ENCODE data around the gene SP140.
"Not testable (repeated sequence)": the region's sequence is repeated elsewhere in the genome, so short reads cannot be mapped to it uniquely, and the experiment has no call there.

The SP140 gene

GRCh38 chr2:230225486-230225885, at the start of gene SP140:
Gene SP140, plus strand, starts transcription at chr2:230225736. Its CDS starts 109 bp downstream, at chr2:230225845.
- peak; percentile 70 for DNase-seq

DNA sequence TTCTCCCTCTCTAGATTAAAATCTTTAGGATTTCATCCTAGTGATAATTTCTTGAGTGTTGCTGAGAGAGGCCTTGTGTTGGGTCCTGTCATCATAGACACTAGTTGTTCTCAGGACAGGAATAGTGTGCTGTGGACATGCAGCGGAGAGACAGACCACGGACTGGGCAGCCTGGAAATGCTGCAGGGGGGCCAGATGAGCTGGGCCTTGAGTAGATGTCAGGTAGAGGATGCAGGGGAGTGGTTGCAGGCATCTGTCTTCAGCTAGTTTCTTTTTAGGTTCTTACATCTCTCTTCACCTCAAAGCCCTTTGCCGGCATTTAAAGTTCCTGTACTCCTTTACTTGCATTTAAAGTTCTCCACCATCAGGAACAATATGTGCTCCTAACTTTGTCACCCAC, 48.5 kb upstream of the SP140 start:
- DNase-seq = no peak

GRCh38 chr2:230178546-230179485, 46.7 kb upstream of the SP140 start:
- DNase-seq = no peak

DNA sequence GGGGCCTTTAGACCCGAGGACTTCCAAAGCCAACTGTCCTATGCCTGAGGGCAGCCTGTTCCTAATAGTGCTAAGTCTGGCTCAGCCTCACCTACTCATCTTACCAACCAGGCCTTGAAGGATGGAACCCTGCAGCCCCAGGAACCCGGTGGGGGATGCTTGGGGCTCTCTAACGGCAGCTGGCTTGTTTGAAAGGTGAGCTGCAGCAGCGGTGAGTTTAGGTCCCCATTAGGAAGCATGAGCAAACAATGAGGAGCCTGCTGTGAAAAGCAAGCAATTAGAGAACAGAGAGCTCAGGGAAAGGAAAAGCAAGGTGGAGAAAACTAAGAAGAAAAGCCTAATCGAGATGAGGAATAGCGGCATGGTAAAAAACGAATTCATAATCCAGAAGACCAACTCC, 45.6 kb upstream of the SP140 start:
- no peak for DNase-seq

GRCh38 chr2:230181195-230181594, 44.3 kb upstream of the SP140 start:
- no peak for DNase-seq

- no peak for DNase-seq
Measured at GRCh38 chr2:230184727-230185578, 40.6 kb upstream of the SP140 start.

DNA sequence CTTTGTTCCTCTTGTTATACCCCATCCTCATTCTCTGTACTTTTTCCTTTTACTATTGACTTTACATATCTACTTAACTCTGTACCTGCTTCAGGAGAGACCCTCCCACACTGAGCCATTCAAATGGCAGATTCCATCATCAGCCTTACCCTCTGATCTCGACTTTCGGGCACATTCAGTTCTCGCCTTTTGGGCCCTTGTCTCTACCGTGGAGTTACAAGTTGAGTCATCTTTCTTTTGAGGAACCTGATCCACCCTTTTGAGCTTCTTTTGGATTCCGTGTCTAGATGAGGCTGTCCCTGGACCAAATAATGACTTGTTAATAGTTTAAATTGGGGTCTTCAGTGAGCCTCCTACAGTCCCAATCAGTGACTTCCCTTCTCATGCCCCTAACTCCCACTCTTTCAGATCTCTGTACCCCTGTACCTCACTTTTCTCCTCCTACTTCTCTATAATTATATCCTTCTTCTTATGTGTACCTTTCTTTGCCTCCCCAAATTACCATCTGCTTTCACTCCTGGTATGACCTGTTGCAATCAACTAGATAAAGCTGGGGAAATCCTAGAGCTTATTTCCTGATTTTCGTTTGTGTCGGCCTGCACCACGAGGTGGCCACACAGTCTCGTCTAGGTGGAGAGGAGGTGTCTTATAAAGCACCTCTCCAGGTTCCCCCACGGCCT, 23.0 kb upstream of the SP140 start:
- DNase-seq = no peak

DNA sequence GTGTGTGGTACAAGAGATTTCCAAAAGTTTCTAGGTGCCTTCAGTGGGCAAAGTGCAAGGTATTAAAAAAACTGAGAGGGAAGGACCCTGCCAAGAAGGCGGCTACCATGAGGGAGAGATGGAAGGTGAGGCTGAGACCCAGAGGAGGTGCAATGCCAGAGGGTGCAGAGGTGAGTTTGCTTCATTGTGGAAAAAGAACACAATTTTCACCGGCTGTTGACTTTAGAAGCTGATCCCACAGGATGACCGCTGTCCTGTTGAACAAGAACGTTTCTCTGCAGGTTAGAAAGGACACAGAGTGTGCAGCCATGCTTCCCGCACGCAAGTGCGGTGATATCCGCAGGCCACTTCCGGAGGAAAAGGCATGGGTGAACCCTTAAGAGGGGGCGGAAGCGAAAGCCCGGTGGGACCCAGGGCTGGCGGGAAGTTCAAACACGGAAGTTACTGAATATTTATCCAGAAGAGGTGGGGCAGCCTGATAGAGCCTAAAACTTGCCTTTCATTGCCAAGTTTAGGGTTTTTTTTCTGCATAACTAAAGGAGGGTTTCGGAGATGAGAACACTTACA, 22.3 kb upstream of the SP140 start:
- DNase-seq = no peak

GRCh38 chr2:230205034-230205433, 20.5 kb upstream of the SP140 start:
- no peak for DNase-seq

- DNase-seq = no peak
Measured at GRCh38 chr2:230205721-230206120, 19.8 kb upstream of the SP140 start.

DNA sequence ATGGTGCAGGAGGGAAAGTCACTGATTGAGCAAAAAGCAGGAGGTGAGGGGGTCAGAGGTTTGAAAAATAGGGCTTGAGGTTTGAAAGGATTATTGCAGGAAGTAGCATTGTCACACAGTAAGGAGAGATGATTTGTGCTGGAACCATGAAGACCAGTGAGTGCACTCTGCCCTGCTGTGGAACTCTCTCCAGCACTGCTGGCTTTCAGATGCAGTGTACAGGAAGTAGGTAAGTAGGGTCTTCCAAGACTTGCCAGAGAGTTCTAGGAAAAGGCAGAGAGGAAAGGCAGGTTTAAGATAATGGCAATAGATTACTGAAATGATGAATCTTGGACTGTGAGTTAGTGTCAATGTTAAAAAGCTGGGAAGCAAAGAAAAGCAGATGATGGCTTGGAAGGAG, 17.0 kb upstream of the SP140 start:
- DNase-seq = no peak

DNA sequence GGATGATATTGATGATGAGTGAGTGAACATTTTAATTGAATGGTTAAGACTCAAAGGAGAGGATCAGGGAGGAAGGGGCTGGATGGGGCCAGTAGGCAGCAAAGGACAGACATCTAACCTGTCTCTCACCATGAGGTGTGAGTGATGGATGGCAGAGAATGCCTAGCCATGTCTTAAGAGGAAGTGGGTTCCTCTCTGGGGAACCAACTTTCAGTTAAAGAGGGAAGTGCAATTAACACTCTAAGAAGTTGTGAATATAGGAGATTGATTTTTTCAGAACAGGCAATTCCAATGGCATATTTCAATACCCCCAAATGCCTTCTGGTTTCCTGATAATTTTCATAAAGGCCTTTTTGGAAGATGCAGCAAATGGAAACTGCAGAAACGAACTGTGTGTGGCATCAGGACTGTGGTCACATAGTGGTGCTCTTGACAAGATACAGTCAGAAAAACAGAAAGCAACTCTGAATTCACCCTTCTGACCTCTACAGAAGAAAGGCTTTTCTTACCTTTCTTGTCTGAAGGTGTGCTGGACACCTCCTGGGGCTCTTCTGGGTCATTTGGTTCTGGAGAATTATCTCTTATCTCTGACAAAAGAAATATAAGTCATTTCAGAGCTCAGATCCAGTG, 16.0 kb upstream of the SP140 start:
- no peak for DNase-seq

- DNase-seq = no peak
Measured at GRCh38 chr2:230216489-230216888, 9.0 kb upstream of the SP140 start.

GRCh38 chr2:230217424-230217823, 8.1 kb upstream of the SP140 start:
- no peak for DNase-seq

GRCh38 chr2:230218421-230218820, 7.1 kb upstream of the SP140 start:
- no peak for DNase-seq

DNA sequence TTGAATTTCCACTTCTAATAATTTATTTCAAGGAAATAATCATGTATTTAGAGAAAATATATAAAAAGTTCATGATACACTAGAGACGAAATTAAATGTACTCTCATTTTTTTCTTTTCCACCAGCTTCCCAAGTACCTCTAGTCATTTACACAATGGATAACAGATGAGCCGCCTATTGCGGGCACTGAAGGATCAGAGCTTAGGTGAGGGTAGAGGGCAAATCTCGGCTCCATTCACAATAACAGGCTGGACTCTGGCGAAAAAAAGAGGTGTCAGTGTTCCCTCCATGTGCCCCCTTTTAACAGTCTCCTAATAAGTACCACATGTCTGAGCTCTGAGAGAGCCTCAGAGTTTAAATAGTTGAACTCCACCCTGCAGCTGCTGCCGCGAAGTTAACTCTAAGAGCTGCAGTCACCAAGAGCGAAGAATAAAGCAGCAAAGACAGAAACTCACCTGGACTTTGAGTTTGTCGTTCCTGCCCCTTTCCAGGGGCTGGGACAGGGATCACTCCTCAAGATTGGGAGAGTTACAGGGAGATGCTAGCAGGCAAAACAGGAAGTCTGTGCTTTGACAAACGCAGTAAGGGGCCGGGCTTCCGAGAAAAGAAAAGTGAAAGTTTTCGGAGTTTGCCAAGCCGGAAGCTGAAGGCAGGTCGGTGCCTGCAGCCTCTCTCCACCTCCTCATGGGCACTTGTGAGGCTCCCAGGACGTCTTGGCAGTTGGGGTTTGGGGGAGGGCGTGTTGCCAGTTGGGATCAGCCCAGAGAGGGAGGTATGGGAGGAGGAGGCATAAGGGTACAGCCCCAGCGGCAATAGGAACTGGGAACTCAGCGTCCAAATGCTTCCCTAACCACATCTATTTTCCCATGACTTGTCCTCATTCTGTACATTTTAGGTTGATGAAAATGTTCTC, 5.9 kb upstream of the SP140 start, which contains the start of gene SP110:
TSS of gene SP110 (minus strand) at position 566 of the 913 bp plus-strand sequence. CDS start 3,057 bp downstream, outside the sequence.
- peak; percentile 72 for DNase-seq

DNA sequence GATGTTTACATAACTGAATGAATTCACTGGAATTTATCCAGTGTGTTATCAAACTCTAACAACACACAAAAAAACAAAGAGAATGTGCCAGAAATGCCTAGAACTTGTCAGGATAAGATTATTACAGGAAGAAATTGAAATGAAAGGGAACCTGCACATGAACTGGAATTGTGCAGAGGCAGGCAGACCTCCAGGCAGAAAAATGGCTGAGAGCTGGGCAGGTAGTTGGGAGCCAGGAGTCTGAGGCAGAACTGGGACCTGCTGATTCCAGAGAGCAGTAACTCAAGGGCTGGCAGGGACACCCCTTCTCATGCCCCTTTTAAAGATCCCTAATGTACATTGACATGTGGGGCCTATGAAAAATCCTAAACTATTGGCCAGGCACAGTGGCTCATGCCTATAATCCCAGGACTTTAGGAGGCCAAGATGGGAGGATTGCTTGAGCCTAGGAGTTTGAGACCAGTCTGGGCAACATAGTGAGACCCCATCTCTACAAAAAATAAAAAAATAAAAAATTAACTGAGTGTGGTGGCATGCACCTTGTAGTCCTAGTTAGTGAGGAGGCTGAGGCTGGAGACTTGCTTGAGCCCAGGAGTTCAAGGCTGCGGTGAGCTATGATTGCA, 5.1 kb upstream of the SP140 start:
- no peak for DNase-seq

DNA sequence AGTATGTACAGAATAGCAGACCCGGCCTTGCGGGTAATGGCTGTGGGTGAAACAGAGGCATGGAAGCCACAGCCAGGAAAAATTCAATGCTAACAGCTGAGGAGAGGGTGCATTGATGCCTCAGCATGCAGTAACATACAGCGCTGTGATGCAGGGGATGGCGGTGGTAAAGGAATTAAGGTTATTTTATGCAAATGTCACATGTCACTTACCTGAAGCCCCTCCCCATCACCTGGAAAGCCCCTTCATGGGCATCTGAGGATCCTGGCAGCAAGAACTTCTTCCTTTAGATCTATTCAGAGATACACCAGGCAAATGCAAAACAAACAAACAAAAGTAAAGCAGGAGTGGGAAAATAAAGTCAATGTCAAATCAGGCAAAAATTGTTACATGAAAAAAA, 4.0 kb upstream of the SP140 start:
- DNase-seq = no peak

DNA sequence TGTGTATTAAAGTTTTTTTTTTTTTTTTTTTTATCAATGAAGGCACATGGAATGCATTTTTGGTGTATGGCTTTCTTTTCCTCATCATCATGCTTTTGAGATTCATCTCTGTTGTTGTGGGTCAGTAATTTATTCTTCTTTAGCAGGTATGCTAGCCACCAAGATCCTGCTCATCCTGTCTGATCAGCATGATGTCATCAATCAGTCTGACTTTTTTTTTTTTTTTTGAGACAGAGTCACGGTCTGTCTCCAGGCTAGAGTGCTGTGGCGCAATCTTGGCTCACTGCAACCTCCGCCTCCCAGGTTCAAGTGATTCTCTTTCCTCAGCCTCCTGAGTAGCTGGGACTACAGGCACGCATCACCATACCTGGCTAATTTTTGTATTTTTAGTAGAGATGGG, 2.7 kb upstream of the SP140 start:
- DNase-seq = not testable (repeated sequence)

DNA sequence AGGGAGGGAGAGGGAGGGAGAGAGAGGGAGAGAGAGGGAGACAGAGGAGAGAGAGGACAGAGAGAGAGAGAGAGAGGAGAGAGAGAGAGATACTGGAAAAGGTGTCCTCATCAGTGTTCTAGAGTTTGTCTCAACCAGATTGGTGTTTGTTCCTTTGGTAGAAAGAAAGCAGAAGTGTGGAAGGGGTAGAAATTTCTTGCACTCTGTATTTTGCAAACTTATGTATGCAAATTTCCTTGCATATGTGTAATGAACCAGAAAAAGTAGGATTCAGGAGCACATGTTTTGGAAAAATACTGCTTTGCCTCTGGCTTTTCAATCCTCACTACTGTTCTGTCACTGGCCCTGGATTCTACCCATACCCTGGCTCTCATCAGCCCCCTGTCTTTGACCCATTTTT, 1.1 kb upstream of the SP140 start:
- no peak for DNase-seq

Data from activated T-cell treated with anti-CD3 and anti-CD28 coated beads, Interleukin-2, amount 50 U/mL, for 1 hour (primary cell).